Hepatocyte (in vitro differentiated cells): ENCODE results near the gene SKAP1. TPM values are rescaled to one million over a fixed set of nuclear protein-coding genes. Genes with fewer than 3 reads are reported as not detected.

Experiments
- DNase-seq: peaks from one replicate; pipeline ENCODE4 v3.0.0-alpha.2; 2016; ENCODE audit warnings: low spot score
- H2AFZ ChIP-seq: fragments of 200-600 bp; sonication (generic); 2 replicates; pipeline ENCODE4 v1.6.0; 2016; ENCODE audit warnings: antibody characterized with exemption, mild to moderate bottlenecking
- H3K27ac ChIP-seq: fragments of 200-600 bp; sonication (generic); 2 replicates; pipeline ENCODE4 v1.5.1; 2016; ENCODE audit warnings: mild to moderate bottlenecking
- H3K27me3 ChIP-seq: fragments of 200-600 bp; sonication (generic); 2 replicates; pipeline ENCODE4 v1.6.1; 2016
- H3K36me3 ChIP-seq: fragments of 200-600 bp; sonication (generic); replicated peaks from 2 replicates; pipeline ENCODE4 v1.5.1; 2016; ENCODE audit warnings: low read depth; ENCODE audit not compliant: insufficient read depth
- H3K4me1 ChIP-seq: fragments of 200-600 bp; sonication (generic); 2 replicates; pipeline ENCODE4 v1.5.1; 2016; ENCODE audit warnings: mild to moderate bottlenecking, moderate library complexity; ENCODE audit not compliant: insufficient read depth
- H3K4me2 ChIP-seq: fragments of 200-600 bp; sonication (generic); 2 replicates; pipeline ENCODE4 v1.6.0; 2016
- H3K4me3 ChIP-seq: fragments of 200-600 bp; sonication (generic); 2 replicates; pipeline ENCODE4 v1.5.1; 2016; ENCODE audit warnings: mild to moderate bottlenecking
- H3K79me2 ChIP-seq: fragments of 200-600 bp; sonication (generic); 2 replicates; pipeline ENCODE4 v1.6.0; 2017; ENCODE audit warnings: mild to moderate bottlenecking
- H3K9me2 ChIP-seq: fragments of 200-600 bp; sonication (generic); replicated peaks from 2 replicates; pipeline ENCODE4 v1.6.0; 2017; ENCODE audit warnings: mild to moderate bottlenecking; ENCODE audit not compliant: insufficient read depth
- H3K9me3 ChIP-seq: fragments of 200-600 bp; sonication (generic); 2 replicates; pipeline ENCODE4 v1.5.1; 2016; ENCODE audit warnings: low read depth, mild to moderate bottlenecking
- H4K20me1 ChIP-seq: fragments of 200-600 bp; sonication (generic); 2 replicates; pipeline ENCODE4 v1.6.0; 2016; ENCODE audit warnings: mild to moderate bottlenecking; ENCODE audit not compliant: insufficient read depth, poor library complexity, severe bottlenecking
- CTCF ChIP-seq: fragments of 200-600 bp; sonication (generic); IDR thresholded peaks from 2 replicates; pipeline ENCODE4 v1.5.1; 2016; ENCODE audit warnings: antibody characterized with exemption, mild to moderate bottlenecking; ENCODE audit not compliant: poor library complexity
- EZH2 ChIP-seq: fragments of 200-600 bp; sonication (generic); IDR thresholded peaks from 2 replicates; pipeline ENCODE4 v1.6.1; 2016; ENCODE audit warnings: antibody characterized with exemption, mild to moderate bottlenecking, borderline replicate concordance
- EZH2phosphoT487 ChIP-seq: fragments of 200-600 bp; sonication (generic); IDR thresholded peaks from one replicate; pipeline ENCODE4 v1.6.1; 2018; ENCODE audit warnings: antibody characterized with exemption, mild to moderate bottlenecking, low read depth, moderate library complexity; ENCODE audit not compliant: unreplicated experiment, severe bottlenecking
- WGBS: methylation state at CpG from one replicate; pipeline ENCODE4 v1.1.6; 2016; ENCODE audit warnings: low lambda C conversion rate; ENCODE audit errors: missing lambda C conversion rate; 5-methylcytosine and 5-hydroxymethylcytosine counted together
- polyA plus RNA-seq: library from polyadenylated mRNA; unstranded; fragments of >200 nt; fragmentation: Nextera tagmentation; extraction: Ambion mirVana; gene quantifications from 2 replicates; pipeline ENCODE4 v1.2.1, GENCODE V29; 2016
- total RNA-seq: library from RNA; depleted of rRNA; stranded (reverse); fragments of >200 nt; gene quantifications from 2 replicates; pipeline ENCODE4 v1.2.3, GENCODE V29; 2014

The SKAP1 gene
- total and polyA plus RNA-seq, 2 experiments from 2014 or later = 1.4 to 3.0 TPM

GRCh38 chr17:48148854-48149786 is 280.9 kb downstream of the SKAP1 start:
- no peaks in the 10 kb centered on the region for H3K9me3 ChIP-seq
- 61% methylated on average over 16 of the region's 16 CpGs for WGBS

GRCh38 chr17:48148029-48148770 is 281.8 kb downstream of the SKAP1 start:
- TF ChIP-seq CTCF (no peak), EZH2phosphoT487 (no peak), EZH2 (no peak)
- H4K20me1 ChIP-seq = no peaks in the 10 kb centered on the region
- no peaks in the 10 kb centered on the region for H3K79me2 ChIP-seq
- no peaks in the 10 kb centered on the region for H3K36me3 ChIP-seq
- H3K27me3 ChIP-seq = peaks cover 77% of the 10 kb centered on the region
- H3K4me2 ChIP-seq = no peak overlapping the region
- H3K4me1 ChIP-seq = no peaks in the 10 kb centered on the region
- no peak overlapping the region for H2AFZ ChIP-seq
- no peaks in the 10 kb centered on the region for H3K9me2 ChIP-seq
- no peak overlapping the region for H3K27ac ChIP-seq
- 85% methylated on average over 14 of the region's 14 CpGs for WGBS
- DNase-seq = no peak
- H3K9me3 ChIP-seq = no peaks in the 10 kb centered on the region
- no peak overlapping the region for H3K4me3 ChIP-seq

More at GRCh38 chr17:48148854-48149786, 280.9 kb downstream of the SKAP1 start:
- no peaks in the 10 kb centered on the region for H3K79me2 ChIP-seq
- no peaks in the 10 kb centered on the region for H4K20me1 ChIP-seq
- H2AFZ ChIP-seq = no peak overlapping the region
- DNase-seq = no peak
- H3K27ac ChIP-seq = no peak overlapping the region
- no peaks in the 10 kb centered on the region for H3K9me2 ChIP-seq
- H3K4me1 ChIP-seq = no peaks in the 10 kb centered on the region
- no peak overlapping the region for H3K4me3 ChIP-seq
- TF ChIP-seq CTCF = no peak
- no peak for TF ChIP-seq EZH2
- TF ChIP-seq EZH2phosphoT487 = no peak
- H3K4me2 ChIP-seq = no peak overlapping the region
- H3K27me3 ChIP-seq = peaks cover 68% of the 10 kb centered on the region
- H3K36me3 ChIP-seq = no peaks in the 10 kb centered on the region

DNA sequence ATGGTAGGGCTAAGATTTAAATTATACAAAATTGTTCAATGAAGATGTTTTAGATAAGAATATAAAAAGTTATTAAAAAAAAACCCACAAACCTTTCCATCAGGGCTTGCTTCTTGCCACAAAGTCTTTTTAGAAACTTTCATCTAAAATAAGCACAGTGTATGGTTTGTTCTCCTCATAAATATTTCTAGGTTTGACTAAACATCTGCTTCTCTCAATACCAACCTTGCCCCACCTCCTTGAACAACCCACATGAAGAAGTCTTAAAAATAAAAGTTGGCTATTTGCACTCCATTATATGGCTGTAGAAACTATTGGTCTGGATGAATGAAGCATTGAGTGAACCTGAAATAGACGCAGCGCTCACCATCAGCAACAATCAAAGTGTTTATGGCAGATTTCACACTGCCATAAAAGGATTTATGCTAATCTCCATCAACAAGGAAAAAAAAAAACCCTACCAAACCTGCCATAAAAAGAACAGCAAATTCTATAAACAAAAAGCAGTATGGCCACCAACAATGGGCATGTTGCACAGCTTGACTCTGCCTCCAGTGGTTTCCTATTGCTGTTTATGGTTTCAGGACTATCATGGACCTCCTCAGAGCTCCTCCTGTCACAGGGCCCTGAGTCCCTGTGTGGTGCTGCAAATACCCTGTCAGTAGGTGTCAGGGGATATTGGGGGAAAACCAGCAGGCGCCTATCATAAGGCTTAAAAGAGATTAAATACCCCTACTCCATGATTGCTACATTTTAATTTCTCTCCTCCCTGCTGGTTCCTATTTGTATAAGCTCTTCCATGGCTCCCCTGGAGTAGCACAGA is 284.8 kb downstream of the SKAP1 start:
- H3K27me3 ChIP-seq = peaks cover 62% of the 10 kb centered on the region
- H3K9me2 ChIP-seq = no peaks in the 10 kb centered on the region
- H3K27ac ChIP-seq = no peak overlapping the region
- no peak overlapping the region for H2AFZ ChIP-seq
- no peaks in the 10 kb centered on the region for H3K36me3 ChIP-seq
- no peak for TF ChIP-seq EZH2phosphoT487
- TF ChIP-seq CTCF = no peak
- no peak for TF ChIP-seq EZH2
- no peaks in the 10 kb centered on the region for H3K4me1 ChIP-seq
- 69% methylated on average over 3 of the region's 3 CpGs for WGBS
- no peak overlapping the region for H3K4me3 ChIP-seq
- no peaks in the 10 kb centered on the region for H4K20me1 ChIP-seq
- no peak for DNase-seq
- H3K4me2 ChIP-seq = no peak overlapping the region
- no peaks in the 10 kb centered on the region for H3K79me2 ChIP-seq
- no peaks in the 10 kb centered on the region for H3K9me3 ChIP-seq
